ENCODE results near the gene ZNF831. TPM values are rescaled to one million over a fixed set of nuclear protein-coding genes. Genes with fewer than 3 reads are reported as not detected.

Gene ZNF831
- total RNA-seq, 1 donor from 2014 or later: not detected

GRCh38 chr20:59191756-59192532 lies 28.3 kb downstream of the ZNF831 start:
- no peaks in the 10 kb centered on the region for H3K9me3 Mint-ChIP-seq
- H3K36me3 Mint-ChIP-seq (ENCODE audit: low read depth): no peaks in the 10 kb centered on the region
- TF ChIP-seq CTCF (conservative IDR thresholded peaks at IDR 0.05): no peak
- H3K27me3 Mint-ChIP-seq (ENCODE audit: low read depth): no peaks in the 10 kb centered on the region
- peaks cover 9% of the 10 kb centered on the region for H3K4me1 Mint-ChIP-seq
- H3K27ac Mint-ChIP-seq (ENCODE audit: unreplicated experiment): no peak overlapping the region
- H3K4me3 Mint-ChIP-seq: no peak overlapping the region
- no peak for DNase-seq (ENCODE audit: low read depth, low spot score)

GRCh38 chr20:59192533-59192896 lies 28.9 kb downstream of the ZNF831 start:
- H3K36me3 Mint-ChIP-seq (ENCODE audit: low read depth): no peaks in the 10 kb centered on the region
- no peak for TF ChIP-seq CTCF (conservative IDR thresholded peaks at IDR 0.05)
- DNase-seq (ENCODE audit: low read depth, low spot score): no peak
- H3K27me3 Mint-ChIP-seq (ENCODE audit: low read depth): no peaks in the 10 kb centered on the region
- H3K27ac Mint-ChIP-seq (ENCODE audit: unreplicated experiment): no peak overlapping the region
- H3K4me1 Mint-ChIP-seq: peaks cover 9% of the 10 kb centered on the region
- H3K4me3 Mint-ChIP-seq: no peak overlapping the region
- H3K9me3 Mint-ChIP-seq: no peaks in the 10 kb centered on the region

GRCh38 chr20:59193325-59193724 lies 29.7 kb downstream of the ZNF831 start:
- no peak for TF ChIP-seq CTCF (conservative IDR thresholded peaks at IDR 0.05)

GRCh38 chr20:59194023-59194935 lies 30.7 kb downstream of the ZNF831 start:
- Mint-ChIP-seq H3K36me3 (ENCODE audit: low read depth) (no peaks in the 10 kb centered on the region), H3K27me3 (ENCODE audit: low read depth) (no peaks in the 10 kb centered on the region), H3K27ac (ENCODE audit: unreplicated experiment) (no peak overlapping the region), H3K4me1 (peaks cover 9% of the 10 kb centered on the region), H3K4me3 (no peak overlapping the region), H3K9me3 (no peaks in the 10 kb centered on the region)
- no peak for DNase-seq (ENCODE audit: low read depth, low spot score)
- TF ChIP-seq CTCF (conservative IDR thresholded peaks at IDR 0.05): no peak

More at GRCh38 chr20:59193325-59193724, 29.7 kb downstream of the ZNF831 start:
- Mint-ChIP-seq H3K4me3 (no peak overlapping the region), H3K36me3 (ENCODE audit: low read depth) (no peaks in the 10 kb centered on the region), H3K27me3 (ENCODE audit: low read depth) (no peaks in the 10 kb centered on the region), H3K9me3 (no peaks in the 10 kb centered on the region), H3K4me1 (peaks cover 9% of the 10 kb centered on the region), H3K27ac (ENCODE audit: unreplicated experiment) (no peak overlapping the region)
- DNase-seq (ENCODE audit: low read depth, low spot score): no peak

- Mint-ChIP-seq H3K9me3 (peaks cover 4% of the 10 kb centered on the region), H3K27me3 (ENCODE audit: low read depth) (peaks cover under 1% of the 10 kb centered on the region), H3K4me3 (no peak overlapping the region), H3K4me1 (peaks cover 9% of the 10 kb centered on the region), H3K36me3 (ENCODE audit: low read depth) (no peaks in the 10 kb centered on the region), H3K27ac (ENCODE audit: unreplicated experiment) (no peak overlapping the region)
- no peak for TF ChIP-seq CTCF (conservative IDR thresholded peaks at IDR 0.05)
- no peak for DNase-seq (ENCODE audit: low read depth, low spot score)
Observed at GRCh38 chr20:59195316-59195993, 31.8 kb downstream of the ZNF831 start.
